ENCODE results near the gene GIPC2. TPM values are rescaled to one million over a fixed set of nuclear protein-coding genes. Genes with fewer than 3 reads are reported as not detected.

Gene GIPC2
- total and polyA plus RNA-seq, 8 donors: 6.3 to 22.1 (median 12.9) TPM

DNA sequence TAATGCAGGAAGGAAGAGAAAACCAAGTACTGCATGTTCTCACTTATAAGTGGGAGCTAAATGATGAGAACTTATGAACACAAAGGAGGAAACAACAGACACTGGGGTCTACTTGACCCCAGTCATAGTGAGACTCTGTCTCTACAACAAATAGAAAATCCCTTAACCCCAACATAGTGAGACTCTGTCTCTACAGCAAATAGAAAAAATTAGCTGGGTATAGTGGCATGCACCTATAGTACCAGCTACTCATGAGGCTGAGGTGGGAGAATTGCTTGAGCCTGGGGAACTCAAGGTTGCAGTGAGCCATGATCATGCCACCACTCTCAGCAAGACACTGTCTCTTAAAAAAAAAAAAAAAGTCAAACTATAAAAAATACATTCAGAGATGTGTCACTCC lies 42.7 kb downstream of the GIPC2 start:
- no peak for FAIRE-seq
- no peaks in the 10 kb centered on the region for H3K27me3 ChIP-seq
- DNase-seq: no peak
- TF ChIP-seq, protein P1, sequence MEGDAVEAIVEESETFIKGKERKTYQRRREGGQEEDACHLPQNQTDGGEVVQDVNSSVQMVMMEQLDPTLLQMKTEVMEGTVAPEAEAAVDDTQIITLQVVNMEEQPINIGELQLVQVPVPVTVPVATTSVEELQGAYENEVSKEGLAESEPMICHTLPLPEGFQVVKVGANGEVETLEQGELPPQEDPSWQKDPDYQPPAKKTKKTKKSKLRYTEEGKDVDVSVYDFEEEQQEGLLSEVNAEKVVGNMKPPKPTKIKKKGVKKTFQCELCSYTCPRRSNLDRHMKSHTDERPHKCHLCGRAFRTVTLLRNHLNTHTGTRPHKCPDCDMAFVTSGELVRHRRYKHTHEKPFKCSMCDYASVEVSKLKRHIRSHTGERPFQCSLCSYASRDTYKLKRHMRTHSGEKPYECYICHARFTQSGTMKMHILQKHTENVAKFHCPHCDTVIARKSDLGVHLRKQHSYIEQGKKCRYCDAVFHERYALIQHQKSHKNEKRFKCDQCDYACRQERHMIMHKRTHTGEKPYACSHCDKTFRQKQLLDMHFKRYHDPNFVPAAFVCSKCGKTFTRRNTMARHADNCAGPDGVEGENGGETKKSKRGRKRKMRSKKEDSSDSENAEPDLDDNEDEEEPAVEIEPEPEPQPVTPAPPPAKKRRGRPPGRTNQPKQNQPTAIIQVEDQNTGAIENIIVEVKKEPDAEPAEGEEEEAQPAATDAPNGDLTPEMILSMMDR (IDR thresholded peaks at IDR 0.05): no peak
- no peaks in the 10 kb centered on the region for H3K9me3 ChIP-seq
- no peak overlapping the region for H3K27ac ChIP-seq
- H3K4me3 ChIP-seq: no peak overlapping the region
- no peaks in the 10 kb centered on the region for H3K4me1 ChIP-seq
- H3K36me3 ChIP-seq: no peaks in the 10 kb centered on the region
- intact Hi-C loops (cut with DNase I): no loop called here
- no peak for ATAC-seq

DNA sequence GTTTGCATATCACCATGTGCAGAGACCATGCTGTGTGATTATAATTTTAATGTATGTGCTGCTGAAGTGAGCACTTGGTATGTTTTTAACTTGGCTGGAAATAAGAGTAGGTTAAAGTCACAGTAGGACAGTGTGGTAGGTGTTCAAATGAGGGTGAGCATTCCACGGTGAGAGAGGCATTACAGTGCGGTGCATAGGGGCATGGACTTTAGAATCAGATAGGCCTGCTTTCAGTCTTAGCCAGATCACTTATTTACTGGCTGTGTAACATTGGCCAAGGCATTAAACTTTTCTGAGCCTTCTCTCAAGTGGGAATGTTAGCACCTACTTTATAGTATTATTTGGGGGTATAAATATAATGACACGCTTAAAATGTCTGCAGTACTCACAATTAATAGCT lies 43.2 kb downstream of the GIPC2 start:
- intact Hi-C loops (cut with DNase I): no loop called here
- WGBS, 2 donors: 90 to 91% methylated on average over 3 of the region's 3 CpGs
- FAIRE-seq: no peak

DNA sequence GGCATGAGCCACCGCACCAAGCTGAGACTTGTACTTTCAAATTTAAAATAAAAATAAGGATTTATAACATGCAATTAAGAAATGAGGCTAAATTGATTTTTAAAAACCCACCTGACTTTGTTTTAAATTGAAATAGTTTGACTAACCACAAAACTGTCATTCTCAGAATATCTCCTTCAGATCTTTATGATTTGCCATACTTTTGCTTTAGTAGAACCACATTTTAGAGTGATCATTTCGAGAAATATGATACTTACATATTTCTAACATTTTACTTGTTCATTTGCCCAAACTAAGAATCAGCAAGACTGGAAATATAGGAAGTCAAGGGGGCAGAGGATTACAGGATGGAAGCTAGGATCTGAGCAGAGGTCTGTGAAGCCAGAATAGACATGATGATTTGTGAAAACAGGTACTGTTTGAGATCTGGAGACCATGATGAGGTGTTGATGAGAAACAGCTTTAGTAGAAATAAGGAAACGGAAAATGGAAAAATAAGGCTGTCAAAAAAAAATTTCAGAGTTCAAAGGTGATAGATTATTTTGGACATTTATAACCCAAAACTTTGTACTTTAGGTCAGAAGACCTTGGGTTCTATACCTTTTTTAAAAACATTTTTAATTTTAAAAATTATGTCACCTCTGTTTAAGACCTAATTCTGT lies 44.8 kb downstream of the GIPC2 start:
- no peak overlapping the region for H3K4me3 ChIP-seq
- DNase-seq (no peak), FAIRE-seq (no peak), ATAC-seq (no peak)
- WGBS, 2 donors: 93 to 97% methylated on average over 3 of the region's 3 CpGs
- TF ChIP-seq, protein P1 (IDR thresholded peaks at IDR 0.05): no peak
- no peaks in the 10 kb centered on the region for H3K4me1 ChIP-seq
- H3K27me3 ChIP-seq: no peaks in the 10 kb centered on the region
- no peak overlapping the region for H3K27ac ChIP-seq
- no peaks in the 10 kb centered on the region for H3K36me3 ChIP-seq
- intact Hi-C loops (cut with DNase I): no loop called here
- H3K9me3 ChIP-seq: no peaks in the 10 kb centered on the region

More for the DNA sequence above, 43.2 kb downstream of the GIPC2 start:
- no peaks in the 10 kb centered on the region for H3K9me3 ChIP-seq
- H3K36me3 ChIP-seq: no peaks in the 10 kb centered on the region
- TF ChIP-seq, protein P1 (IDR thresholded peaks at IDR 0.05): no peak
- ATAC-seq: no peak
- no peak overlapping the region for H3K4me3 ChIP-seq
- H3K27ac ChIP-seq: no peak overlapping the region
- DNase-seq: no peak
- H3K4me1 ChIP-seq: no peaks in the 10 kb centered on the region
- H3K27me3 ChIP-seq: no peaks in the 10 kb centered on the region

DNA sequence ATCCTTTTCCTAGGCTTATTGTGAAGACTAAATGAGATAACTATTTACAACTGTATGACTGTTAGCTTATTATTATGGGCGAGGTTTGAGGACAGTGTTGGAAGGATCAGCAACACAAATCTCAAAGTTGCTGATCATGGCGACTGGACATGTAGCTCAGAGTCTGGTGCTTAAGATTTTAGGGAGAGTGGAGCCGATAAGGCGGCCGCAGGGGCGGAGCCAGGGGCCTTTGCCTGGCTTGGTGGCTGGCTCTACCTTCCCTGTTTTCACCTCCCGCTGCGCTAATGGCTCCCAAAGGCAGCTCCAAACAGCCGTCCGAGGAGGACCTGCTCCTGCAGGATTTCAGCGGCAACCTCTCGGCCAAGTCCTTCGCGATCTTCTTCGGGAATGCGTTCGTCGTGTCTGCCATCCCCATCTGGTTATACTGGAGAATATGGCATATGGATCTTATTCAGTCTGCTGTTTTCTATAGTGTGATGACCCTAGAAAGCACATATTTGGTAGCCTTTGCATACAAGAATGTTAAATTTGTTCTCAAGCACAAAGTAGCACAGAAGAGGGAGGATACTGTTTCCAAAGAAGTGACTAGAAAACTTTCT lies 45.5 kb downstream of the GIPC2 start:
- Histone ChIP-seq H3K36me3 (no peaks in the 10 kb centered on the region), H3K9me3 (no peaks in the 10 kb centered on the region), H3K4me3 (no peak overlapping the region), H3K4me1 (no peaks in the 10 kb centered on the region), H3K27ac (no peak overlapping the region), H3K27me3 (no peaks in the 10 kb centered on the region)
- intact Hi-C loops (cut with DNase I): no loop called here
- TF ChIP-seq, protein P1 (IDR thresholded peaks at IDR 0.05): no peak
- ATAC-seq (no peak), DNase-seq (no peak), FAIRE-seq (no peak)
- 94% methylated on average over 18 of the region's 18 CpGs for WGBS, 2 donors

DNA sequence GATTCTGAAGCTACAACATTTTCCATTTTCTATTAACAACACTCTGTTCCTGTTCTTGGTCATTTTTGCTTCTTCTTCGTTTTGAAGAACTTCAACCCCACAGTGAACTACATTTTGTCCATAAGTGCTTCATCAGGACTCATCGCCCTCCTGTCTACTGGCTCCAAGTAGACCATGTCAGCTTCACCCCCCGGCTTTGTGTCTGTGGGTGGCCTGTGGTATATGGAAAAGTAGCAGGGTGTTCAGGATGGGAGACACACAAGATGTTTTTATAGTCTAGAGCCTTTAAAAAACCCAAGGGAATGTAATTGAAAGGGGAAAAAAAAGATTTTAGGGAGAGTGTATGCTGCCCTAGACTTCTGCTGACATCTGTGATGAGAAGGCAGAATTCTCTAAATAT lies 46.1 kb downstream of the GIPC2 start:
- intact Hi-C loops (cut with DNase I): no loop called here
- 93 to 96% methylated on average over 3 of the region's 3 CpGs for WGBS, 2 donors
- no peak for DNase-seq

More for the DNA sequence above, 46.1 kb downstream of the GIPC2 start:
- Histone ChIP-seq H3K27me3 (no peaks in the 10 kb centered on the region), H3K27ac (no peak overlapping the region), H3K36me3 (no peaks in the 10 kb centered on the region), H3K4me3 (no peak overlapping the region), H3K9me3 (no peaks in the 10 kb centered on the region), H3K4me1 (no peaks in the 10 kb centered on the region)
- ATAC-seq: no peak
- TF ChIP-seq, protein P1 (IDR thresholded peaks at IDR 0.05): no peak
- FAIRE-seq: no peak

Data from pancreas (tissue), 10 donors.